SK-N-SH (cell line): ENCODE data around the gene SMIM26. TPM values are rescaled to one million over a fixed set of nuclear protein-coding genes. Genes with fewer than 3 reads are reported as not detected.

Source experiments
- CTCF ChIA-PET: fragments of 300-600, 350-600 bp; formaldehyde crosslinking; extraction: SDS; loops from one replicate; lab custom pipeline; 2021; lab: Yijun Ruan, JAX
- POLR2A ChIA-PET: fragments of 350-600 bp; sonication (Branson Sonifier 250); formaldehyde crosslinking; extraction: SDS; loops from one replicate; lab custom pipeline; 2020; ENCODE audit warnings: antibody characterized with exemption, inconsistent platforms; lab: Yijun Ruan, JAX
- DNase-seq: peaks from one replicate; pipeline ENCODE4 v3.0.0; 2012
- H2AFZ ChIP-seq: fragments of 200-600 bp; sonication (generic); 2 replicates; pipeline ENCODE4 v1.8.1; 2016; ENCODE audit warnings: antibody characterized with exemption, mild to moderate bottlenecking, low read depth
- H3F3A ChIP-seq: fragments of 200-600 bp; sonication (generic); replicated peaks from 2 replicates; pipeline ENCODE3; 2016; ENCODE audit warnings: antibody characterized with exemption, mild to moderate bottlenecking; ENCODE audit not compliant: insufficient read depth
- H3K27ac ChIP-seq, 2 experiments: fragments of 200-500 bp in 1 of 2; fragments of 200-600 bp in 1 of 2; sonication (Bioruptor generic) in 1 of 2; sonication (generic), shearing (Covaris generic) in 1 of 2; 2 replicates each; pipeline versions ENCODE4 v1.5.1 to v1.6.1; 2014 to 2016; ENCODE audit warnings: low read depth in 2 of 2, inconsistent platforms in 1 of 2, low read length in 1 of 2, mild to moderate bottlenecking in 1 of 2, mixed read lengths in 1 of 2
- H3K27me3 ChIP-seq: fragments of 200-600 bp; sonication (generic), shearing (Covaris generic); 2 replicates; pipeline ENCODE4 v1.6.1; 2016; ENCODE audit warnings: mixed run types; ENCODE audit not compliant: insufficient read depth
- H3K36me3 ChIP-seq, 2 experiments: fragments of 200-500 bp in 1 of 2; fragments of 200-600 bp in 1 of 2; sonication (Bioruptor generic) in 1 of 2; sonication (generic) in 1 of 2; replicated peaks in 1 of 2; 2 replicates each; pipeline versions ENCODE3 to v1.5.1; 2014 to 2016; ENCODE audit warnings: low read length in 1 of 2, mild to moderate bottlenecking in 1 of 2; ENCODE audit not compliant: insufficient read depth in 2 of 2, control insufficient read depth in 1 of 2
- H3K4me1 ChIP-seq, 2 experiments: fragments of 200-500 bp in 1 of 2; fragments of 200-600 bp in 1 of 2; sonication (Bioruptor generic) in 1 of 2; sonication (generic), shearing (Covaris generic) in 1 of 2; 2 replicates each; pipeline versions ENCODE4 v1.5.1 to v1.6.1; 2014 to 2016; ENCODE audit warnings: low read depth in 1 of 2, low read length in 1 of 2, mixed run types in 1 of 2; ENCODE audit not compliant: insufficient read depth in 2 of 2, control insufficient read depth in 1 of 2
- H3K4me2 ChIP-seq: fragments of 200-600 bp; sonication (generic), shearing (Covaris generic); 2 replicates; pipeline ENCODE4 v1.6.1; 2017; ENCODE audit warnings: mixed run types
- H3K4me3 ChIP-seq, 2 experiments: fragments of 200-500 bp in 1 of 2; fragments of 200-600 bp in 1 of 2; sonication (Bioruptor generic) in 1 of 2; sonication (generic), shearing (Covaris generic) in 1 of 2; 2 replicates each; pipeline versions ENCODE4 v1.5.1 to v1.8.1; 2014 to 2016; ENCODE audit warnings: low read depth in 2 of 2, inconsistent platforms in 1 of 2, low read length in 1 of 2, mild to moderate bottlenecking in 1 of 2, mixed read lengths in 1 of 2, moderate library complexity in 1 of 2
- H3K79me2 ChIP-seq: fragments of 200-600 bp; sonication (generic); 2 replicates; pipeline ENCODE4 v1.8.1; 2017; ENCODE audit warnings: mild to moderate bottlenecking; ENCODE audit not compliant: insufficient read depth
- H3K9ac ChIP-seq: fragments of 200-600 bp; sonication (generic); 2 replicates; pipeline ENCODE4 v1.6.1; 2017; ENCODE audit warnings: mixed run types
- H3K9me2 ChIP-seq: fragments of 200-600 bp; sonication (generic); 2 replicates; pipeline ENCODE4 v1.6.1; 2017; ENCODE audit warnings: mixed run types
- H3K9me3 ChIP-seq: fragments of 200-600 bp; sonication (generic); 2 replicates; pipeline ENCODE4 v1.6.1; 2017; ENCODE audit warnings: mixed run types, mild to moderate bottlenecking, moderate library complexity
- H4K20me1 ChIP-seq: fragments of 200-600 bp; sonication (generic); 2 replicates; pipeline ENCODE4 v1.6.1; 2017; ENCODE audit warnings: mild to moderate bottlenecking, mixed run types; ENCODE audit not compliant: insufficient read depth
- CHD2 ChIP-seq: fragments of 150-350 bp; IDR thresholded peaks from 2 replicates; pipeline ENCODE4 v1.6.1; 2018; ENCODE audit warnings: low read length; ENCODE audit not compliant: partially characterized antibody
- EP300 ChIP-seq, 2 experiments: IDR thresholded peaks; 2 replicates each; pipeline versions ENCODE4 v1.4.0 to v1.6.1; 2012; ENCODE audit warnings: borderline replicate concordance in 1 of 2, low read depth in 1 of 2, low read length in 1 of 2
- FOSL2 ChIP-seq: IDR thresholded peaks from 2 replicates; pipeline ENCODE4 v1.4.0; 2012; ENCODE audit warnings: low read depth, mild to moderate bottlenecking, moderate library complexity, borderline replicate concordance
- GABPA ChIP-seq: IDR thresholded peaks from 2 replicates; pipeline ENCODE4 v1.4.0; 2012; ENCODE audit warnings: low read depth, mild to moderate bottlenecking
- JUND ChIP-seq: IDR thresholded peaks from 2 replicates; pipeline ENCODE4 v1.4.0; 2012
- MAX ChIP-seq: IDR thresholded peaks from 2 replicates; pipeline ENCODE4 v1.4.0; 2012; ENCODE audit warnings: low read depth
- MEF2A ChIP-seq: IDR thresholded peaks from 2 replicates; pipeline ENCODE4 v1.4.0; 2012; ENCODE audit warnings: low read depth, borderline replicate concordance
- MXI1 ChIP-seq: IDR thresholded peaks from 2 replicates; pipeline ENCODE4 v1.6.1; 2012; ENCODE audit warnings: mild to moderate bottlenecking, low read depth, low read length, improper control_type of control experiment
- NFIC ChIP-seq: IDR thresholded peaks from 2 replicates; pipeline ENCODE4 v1.4.0; 2012; ENCODE audit warnings: borderline replicate concordance
- POLR2AphosphoS5 ChIP-seq: IDR thresholded peaks from 2 replicates; pipeline ENCODE4 v1.6.1; 2012; ENCODE audit warnings: low read depth, low read length
- RAD21 ChIP-seq: IDR thresholded peaks from 2 replicates; pipeline ENCODE4 v1.6.1; 2012; ENCODE audit warnings: mild to moderate bottlenecking, low read length
- RCOR1 ChIP-seq: fragments of 150-350 bp; IDR thresholded peaks from 2 replicates; pipeline ENCODE4 v1.6.1; 2017; ENCODE audit warnings: antibody characterized with exemption, low read length
- SIN3A ChIP-seq: IDR thresholded peaks from 2 replicates; pipeline ENCODE4 v1.6.1; 2012; ENCODE audit warnings: low read depth, mild to moderate bottlenecking, low read length, moderate library complexity, borderline replicate concordance
- SMC3 ChIP-seq: IDR thresholded peaks from 2 replicates; pipeline ENCODE4 v1.6.1; 2012; ENCODE audit warnings: low read depth, low read length, improper control_type of control experiment
- TAF1 ChIP-seq: IDR thresholded peaks from 2 replicates; pipeline ENCODE4 v1.6.1; 2012; ENCODE audit warnings: low read depth, mild to moderate bottlenecking, low read length, moderate library complexity, borderline replicate concordance
- TCF12 ChIP-seq: IDR thresholded peaks from 2 replicates; pipeline ENCODE4 v1.4.0; 2012
- YY1 ChIP-seq: IDR thresholded peaks from 2 replicates; pipeline ENCODE4 v1.4.0; 2012; ENCODE audit warnings: low read depth, mild to moderate bottlenecking
- polyA plus RNA-seq, 3 experiments: library from polyadenylated mRNA; depleted of rRNA; stranded (reverse); fragments of >200 nt; gene quantifications; 2 replicates each; pipeline ENCODE4 v1.2.3, GENCODE V29; 2012
- TF ChIP-seq, protein P1 (sequence below): fragments of 200-600 bp; sonication (generic); IDR thresholded peaks from 2 replicates; pipeline ENCODE4 v1.6.1; 2017; ENCODE audit warnings: antibody characterized with exemption, mild to moderate bottlenecking, moderate library complexity
- TF ChIP-seq, protein P2 (sequence below): IDR thresholded peaks from 2 replicates; pipeline ENCODE4 v1.4.0; 2012; ENCODE audit warnings: low read depth, borderline replicate concordance

SMIM26 gene
- polyA plus RNA-seq, 1 of the 3 experiments (the other 2 are of a cell fraction) = 155 TPM

- POLR2A ChIA-PET = no interaction called here
These were observed 29.0 kb downstream of the SMIM26 start for GRCh38 chr20:18596270-18596669.

GRCh38 chr20:18609741-18610140, 42.5 kb downstream of the SMIM26 start:
- POLR2A ChIA-PET = no interaction called here
- Histone ChIP-seq H2AFZ (no peak overlapping the region), H3K4me1 (no peaks in the 10 kb centered on the region), H3K79me2 (no peaks in the 10 kb centered on the region), H3K27me3 (no peaks in the 10 kb centered on the region), H3K36me3 (peaks cover 3 to 7% of the 10 kb centered on the region in 2 experiments), H3K4me2 (no peak overlapping the region), H3K9me3 (no peaks in the 10 kb centered on the region), H3F3A (no peaks in the 10 kb centered on the region), H3K27ac (no peak overlapping the region), H3K4me3 (no peak overlapping the region), H4K20me1 (no peaks in the 10 kb centered on the region), H3K9me2 (no peaks in the 10 kb centered on the region), H3K9ac (no peak overlapping the region)
- no peak for DNase-seq
- TF ChIP-seq MXI1 (no peak), TAF1 (no peak), TCF12 (no peak), JUND (no peak), SMC3 (no peak), EP300 (IDR thresholded peaks at IDR 0.05; ENCODE audit: borderline replicate concordance in 1 of 2, low read depth in 1 of 2, low read length in 1 of 2) (no peak), NFIC (no peak), SIN3A (no peak), MEF2A (no peak), CHD2 (no peak), POLR2AphosphoS5 (no peak), RAD21 (no peak), RCOR1 (no peak)
- TF ChIP-seq, protein P1, sequence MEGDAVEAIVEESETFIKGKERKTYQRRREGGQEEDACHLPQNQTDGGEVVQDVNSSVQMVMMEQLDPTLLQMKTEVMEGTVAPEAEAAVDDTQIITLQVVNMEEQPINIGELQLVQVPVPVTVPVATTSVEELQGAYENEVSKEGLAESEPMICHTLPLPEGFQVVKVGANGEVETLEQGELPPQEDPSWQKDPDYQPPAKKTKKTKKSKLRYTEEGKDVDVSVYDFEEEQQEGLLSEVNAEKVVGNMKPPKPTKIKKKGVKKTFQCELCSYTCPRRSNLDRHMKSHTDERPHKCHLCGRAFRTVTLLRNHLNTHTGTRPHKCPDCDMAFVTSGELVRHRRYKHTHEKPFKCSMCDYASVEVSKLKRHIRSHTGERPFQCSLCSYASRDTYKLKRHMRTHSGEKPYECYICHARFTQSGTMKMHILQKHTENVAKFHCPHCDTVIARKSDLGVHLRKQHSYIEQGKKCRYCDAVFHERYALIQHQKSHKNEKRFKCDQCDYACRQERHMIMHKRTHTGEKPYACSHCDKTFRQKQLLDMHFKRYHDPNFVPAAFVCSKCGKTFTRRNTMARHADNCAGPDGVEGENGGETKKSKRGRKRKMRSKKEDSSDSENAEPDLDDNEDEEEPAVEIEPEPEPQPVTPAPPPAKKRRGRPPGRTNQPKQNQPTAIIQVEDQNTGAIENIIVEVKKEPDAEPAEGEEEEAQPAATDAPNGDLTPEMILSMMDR = no peak
- TF ChIP-seq, protein P2, sequence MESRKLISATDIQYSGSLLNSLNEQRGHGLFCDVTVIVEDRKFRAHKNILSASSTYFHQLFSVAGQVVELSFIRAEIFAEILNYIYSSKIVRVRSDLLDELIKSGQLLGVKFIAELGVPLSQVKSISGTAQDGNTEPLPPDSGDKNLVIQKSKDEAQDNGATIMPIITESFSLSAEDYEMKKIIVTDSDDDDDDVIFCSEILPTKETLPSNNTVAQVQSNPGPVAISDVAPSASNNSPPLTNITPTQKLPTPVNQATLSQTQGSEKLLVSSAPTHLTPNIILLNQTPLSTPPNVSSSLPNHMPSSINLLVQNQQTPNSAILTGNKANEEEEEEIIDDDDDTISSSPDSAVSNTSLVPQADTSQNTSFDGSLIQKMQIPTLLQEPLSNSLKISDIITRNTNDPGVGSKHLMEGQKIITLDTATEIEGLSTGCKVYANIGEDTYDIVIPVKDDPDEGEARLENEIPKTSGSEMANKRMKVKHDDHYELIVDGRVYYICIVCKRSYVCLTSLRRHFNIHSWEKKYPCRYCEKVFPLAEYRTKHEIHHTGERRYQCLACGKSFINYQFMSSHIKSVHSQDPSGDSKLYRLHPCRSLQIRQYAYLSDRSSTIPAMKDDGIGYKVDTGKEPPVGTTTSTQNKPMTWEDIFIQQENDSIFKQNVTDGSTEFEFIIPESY = no peak
- CTCF ChIA-PET = interaction anchor here (0.7 kb wide), 1 partner anchor 884 kb away, joined by 3 read pairs; no protein-coding TSS in a partner anchor

More at GRCh38 chr20:18596270-18596669, 29.0 kb downstream of the SMIM26 start:
- Histone ChIP-seq H3K4me2 (no peak overlapping the region), H3K9ac (no peak overlapping the region), H4K20me1 (no peaks in the 10 kb centered on the region), H3K79me2 (peaks cover 32% of the 10 kb centered on the region), H3K9me2 (no peaks in the 10 kb centered on the region), H3K27ac (no peak overlapping the region), H3K27me3 (no peaks in the 10 kb centered on the region), H2AFZ (no peak overlapping the region), H3F3A (peaks cover 2% of the 10 kb centered on the region), H3K4me1 (no peaks in the 10 kb centered on the region), H3K36me3 (peaks cover 19 to 38% of the 10 kb centered on the region in 2 experiments), H3K9me3 (no peaks in the 10 kb centered on the region), H3K4me3 (no peak overlapping the region)
- CTCF ChIA-PET = no interaction called here
- DNase-seq = no peak
- no peak for TF ChIP-seq GABPA
- no peak for TF ChIP-seq FOSL2
- TF ChIP-seq, protein P2 = no peak
- no peak for TF ChIP-seq MAX
- no peak for TF ChIP-seq YY1
- no peak for TF ChIP-seq CHD2
- TF ChIP-seq MEF2A = no peak
